IPS-15b (cell line): ENCODE data around the gene OTOP3.
"Not testable (repeated sequence)": the region's sequence is repeated elsewhere in the genome, so short reads cannot be mapped to it uniquely, and the experiment has no call there.

Source experiments
- H3K27me3 ChIP-seq: one replicate; pipeline ENCODE4 v1.6.1; 2013; ENCODE audit warnings: low read length; ENCODE audit not compliant: control insufficient read depth, insufficient read depth
- H3K36me3 ChIP-seq: one replicate; pipeline ENCODE4 v1.6.1; 2013; ENCODE audit warnings: low read length; ENCODE audit not compliant: control insufficient read depth, insufficient read depth
- H3K4me1 ChIP-seq: one replicate; pipeline ENCODE4 v1.6.1; 2013; ENCODE audit warnings: mild to moderate bottlenecking, low read length; ENCODE audit not compliant: control insufficient read depth, insufficient read depth
- H3K4me3 ChIP-seq: one replicate; pipeline ENCODE4 v1.5.1; 2013; ENCODE audit warnings: low read depth, low read length
- H3K9ac ChIP-seq: one replicate; pipeline ENCODE4 v1.6.1; 2013; ENCODE audit warnings: low read depth, mild to moderate bottlenecking, low read length
- H3K9me3 ChIP-seq: one replicate; pipeline ENCODE4 v1.6.1; 2013; ENCODE audit warnings: mild to moderate bottlenecking, low read length; ENCODE audit not compliant: control insufficient read depth, insufficient read depth

Gene OTOP3

DNA sequence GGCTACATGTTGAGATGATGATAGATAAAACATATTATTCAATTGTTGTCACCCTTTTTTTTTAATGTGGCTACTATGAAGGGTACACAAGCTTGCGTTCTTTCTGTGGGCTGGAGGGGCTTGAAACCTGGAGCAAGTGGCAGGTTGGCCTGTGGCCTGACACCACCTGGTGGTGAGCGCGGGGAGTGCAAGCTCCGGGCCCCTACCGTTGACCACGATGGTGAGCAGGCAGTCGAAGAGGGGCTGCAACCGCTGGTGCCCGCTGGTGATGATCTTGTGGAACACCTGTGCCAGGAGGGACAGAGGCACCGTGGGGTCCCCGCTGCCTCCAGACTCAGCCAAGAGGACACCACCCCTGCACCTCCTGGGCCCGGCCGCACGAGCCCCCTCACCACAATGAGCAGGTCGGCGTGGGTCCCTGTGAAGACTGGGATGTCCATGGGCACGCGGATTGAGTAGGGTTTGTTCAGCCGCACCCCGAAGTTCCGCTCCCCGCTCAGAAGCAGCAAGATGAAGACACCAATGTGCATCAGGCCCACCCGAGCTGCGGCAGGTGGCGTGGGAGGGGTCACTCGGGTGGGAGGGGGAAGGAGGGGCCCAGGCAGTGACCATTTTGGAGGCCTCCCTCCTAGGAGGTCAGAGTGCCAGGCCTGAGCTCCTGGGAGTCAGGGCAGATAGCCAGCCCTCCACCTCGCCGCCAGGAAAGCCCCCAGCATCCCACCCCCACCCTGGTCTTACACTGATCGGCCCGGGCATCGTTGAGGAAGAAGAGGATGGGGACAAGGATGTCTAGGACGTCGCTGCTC lies 22.4 kb downstream of the OTOP3 start:
- Histone ChIP-seq H3K9me3 (no peaks in the 10 kb centered on the region), H3K4me3 (no peak overlapping the region), H3K9ac (no peak overlapping the region), H3K36me3 (no peaks in the 10 kb centered on the region), H3K27me3 (peaks cover 7% of the 10 kb centered on the region), H3K4me1 (no peaks in the 10 kb centered on the region)

DNA sequence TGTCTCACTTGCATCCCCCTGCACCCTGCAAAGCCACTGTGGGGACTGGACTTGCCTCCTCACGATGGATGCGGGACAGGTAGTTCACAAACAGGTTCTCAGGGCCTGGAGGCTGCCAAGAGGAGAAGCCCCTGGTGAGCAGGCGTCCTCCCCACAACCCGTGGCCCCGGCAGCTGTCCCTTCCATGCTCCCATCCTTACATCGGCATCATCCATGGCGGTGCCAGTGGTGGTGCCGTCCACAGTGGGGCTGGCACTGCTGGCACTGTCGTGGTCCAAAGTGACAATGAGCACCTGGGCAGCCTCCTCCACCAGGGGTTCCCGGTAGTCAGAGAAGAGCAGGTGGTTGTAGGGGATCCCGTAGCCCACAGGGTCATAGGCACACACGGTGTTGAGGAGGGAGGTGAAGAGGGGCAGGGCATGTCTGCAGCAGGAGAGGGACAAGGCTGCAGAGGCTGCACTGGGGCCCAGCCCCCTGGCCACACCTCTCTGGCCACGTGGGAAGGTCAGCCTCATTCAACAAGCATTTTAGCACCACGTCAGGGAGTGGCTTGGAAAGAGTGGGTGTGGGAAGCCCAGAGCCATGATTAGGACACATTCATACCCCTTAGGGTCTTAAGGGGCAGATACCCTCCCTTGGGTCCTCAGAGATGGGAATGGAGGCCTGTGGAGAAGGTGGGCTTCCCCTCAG lies 24.3 kb downstream of the OTOP3 start:
- Histone ChIP-seq H3K36me3 (no peaks in the 10 kb centered on the region), H3K9me3 (no peaks in the 10 kb centered on the region), H3K9ac (no peak overlapping the region), H3K4me1 (no peaks in the 10 kb centered on the region), H3K4me3 (no peak overlapping the region), H3K27me3 (peaks cover 7% of the 10 kb centered on the region)

DNA sequence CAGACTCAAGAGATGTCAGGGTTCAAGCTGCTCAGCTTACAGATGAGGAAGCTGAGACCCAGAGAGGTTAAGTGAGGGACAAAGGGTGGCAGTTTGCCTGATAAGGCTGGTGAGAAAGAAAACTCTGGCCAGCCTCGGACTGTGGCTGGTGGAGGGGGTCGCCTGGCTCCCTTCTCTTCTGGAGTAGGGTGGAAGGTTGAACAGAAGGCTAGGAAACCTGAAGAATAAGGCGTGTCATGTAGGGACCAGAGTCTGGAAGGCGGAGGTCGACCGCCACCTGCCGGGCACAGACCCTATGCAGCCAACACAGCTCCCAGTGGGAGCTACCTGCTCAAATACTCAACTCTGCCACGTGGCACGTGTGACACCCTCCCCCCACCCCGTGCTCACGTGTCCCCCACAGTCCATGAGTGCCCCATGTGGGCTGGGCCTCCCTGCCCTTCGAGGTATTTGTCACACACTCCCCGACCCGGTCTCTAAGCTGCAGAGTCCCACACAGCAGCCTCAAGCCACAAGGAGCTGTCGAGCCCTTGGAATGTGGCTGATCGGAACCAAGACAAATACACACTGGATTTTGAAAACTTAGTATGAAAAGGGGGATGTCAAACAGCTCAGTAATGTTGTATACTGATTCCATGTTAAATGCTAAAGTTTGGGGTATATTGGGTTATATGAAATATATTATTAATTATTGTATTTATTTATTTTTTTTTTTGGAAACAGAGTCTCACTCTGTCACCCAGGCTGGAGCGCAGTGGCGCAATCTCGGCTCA lies 25.1 kb downstream of the OTOP3 start:
- Histone ChIP-seq H3K4me3 (no peak overlapping the region), H3K4me1 (no peaks in the 10 kb centered on the region), H3K36me3 (no peaks in the 10 kb centered on the region), H3K9me3 (no peaks in the 10 kb centered on the region), H3K27me3 (peaks cover 7% of the 10 kb centered on the region), H3K9ac (no peak overlapping the region)

DNA sequence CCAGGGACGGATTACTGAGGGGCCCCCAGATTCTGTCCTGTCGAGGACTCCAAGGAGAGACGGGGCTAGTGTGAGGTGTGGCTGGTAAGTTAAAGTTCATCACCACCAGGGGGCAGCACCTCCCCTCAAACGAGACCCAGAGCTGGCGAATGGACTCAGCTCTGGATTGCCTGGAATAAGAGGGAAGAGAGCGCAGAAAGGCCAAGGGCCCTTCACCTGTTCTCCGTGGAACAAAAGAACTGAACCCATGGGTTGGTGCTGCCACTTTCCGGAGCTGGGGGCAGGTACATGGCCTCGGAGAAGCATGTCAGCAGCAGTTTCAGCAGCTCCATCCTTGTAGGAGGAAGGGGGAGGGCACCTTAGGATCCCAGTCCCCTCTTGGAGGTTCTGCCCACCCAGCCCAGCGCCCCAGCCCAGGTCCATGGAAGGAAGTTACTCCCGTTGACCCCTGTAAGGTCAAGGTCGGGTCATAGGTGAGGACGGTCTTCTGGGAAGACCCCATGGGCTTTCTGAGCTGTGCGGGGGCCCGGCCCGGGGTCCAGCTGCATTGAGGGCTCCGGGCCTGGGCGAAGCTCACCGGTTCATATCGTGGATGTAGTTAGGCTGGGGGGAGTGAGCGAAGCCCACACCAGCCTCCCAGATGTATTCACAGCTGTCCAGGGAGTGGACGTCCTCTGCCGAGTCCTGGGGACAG lies 26.1 kb downstream of the OTOP3 start:
- Histone ChIP-seq H3K4me3 (no peak overlapping the region), H3K9me3 (no peaks in the 10 kb centered on the region), H3K4me1 (no peaks in the 10 kb centered on the region), H3K9ac (no peak overlapping the region), H3K36me3 (no peaks in the 10 kb centered on the region), H3K27me3 (peaks cover 7% of the 10 kb centered on the region)

DNA sequence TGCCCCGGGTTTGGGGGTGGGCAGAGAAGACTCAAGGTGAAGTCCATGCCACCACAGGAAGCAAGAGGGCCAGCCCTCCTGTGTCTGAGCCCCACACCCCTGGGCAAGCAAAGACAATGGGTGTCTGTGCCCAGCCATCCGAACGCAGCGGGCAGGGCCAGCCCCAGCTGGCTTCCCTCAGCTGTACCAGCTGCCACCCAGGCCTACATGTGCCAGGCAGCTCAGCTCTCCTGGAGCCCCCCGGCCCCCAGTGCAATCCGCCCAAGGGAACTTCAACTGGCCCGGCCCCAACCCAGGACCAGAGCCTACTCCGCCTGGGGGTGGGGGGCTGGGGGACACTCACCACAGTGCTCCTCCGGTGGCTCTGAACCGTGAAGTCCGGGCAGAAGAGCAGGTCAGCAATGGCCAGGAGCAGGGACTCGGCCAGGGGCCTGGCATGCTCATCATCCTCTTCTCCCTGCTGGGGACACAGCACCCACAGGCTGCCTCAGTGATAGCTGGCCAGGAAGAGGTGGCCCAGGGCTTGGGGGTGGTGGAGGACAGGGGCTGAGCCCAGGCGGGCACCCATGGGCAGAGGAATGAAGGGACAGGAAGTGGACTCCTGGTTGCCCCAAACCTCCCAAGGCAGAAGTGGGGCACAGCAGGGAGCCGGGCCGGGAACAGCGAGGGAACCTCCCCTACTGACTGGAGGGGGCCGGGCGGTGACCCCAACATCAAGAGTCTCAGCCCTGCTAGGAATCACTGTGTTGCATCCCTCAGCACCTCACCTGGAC lies 27.1 kb downstream of the OTOP3 start:
- H3K9me3 ChIP-seq = no peaks in the 10 kb centered on the region
- no peak overlapping the region for H3K4me3 ChIP-seq
- H3K9ac ChIP-seq = no peak overlapping the region
- H3K36me3 ChIP-seq = no peaks in the 10 kb centered on the region
- peaks cover 7% of the 10 kb centered on the region for H3K27me3 ChIP-seq
- H3K4me1 ChIP-seq = no peaks in the 10 kb centered on the region

DNA sequence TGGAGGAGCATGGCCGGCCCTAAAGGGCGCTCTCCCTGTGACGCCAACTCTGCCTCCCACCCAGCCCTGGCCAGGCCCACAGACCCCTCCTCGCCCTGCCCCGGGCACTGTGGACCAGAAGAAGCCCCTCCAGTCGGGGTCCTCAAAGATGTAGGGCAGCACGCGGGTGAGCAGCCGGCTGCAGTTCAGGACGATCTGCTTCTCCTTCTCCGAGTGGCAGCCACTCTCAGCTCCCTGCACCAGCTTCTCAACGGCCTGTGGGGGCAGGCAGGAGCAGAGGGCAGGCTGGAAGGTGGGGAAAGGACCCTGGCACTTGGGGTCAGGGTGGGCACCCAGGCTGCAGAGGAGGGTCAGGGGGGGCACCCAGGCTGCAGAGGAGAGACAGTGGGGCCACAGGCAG lies 28.0 kb downstream of the OTOP3 start:
- peaks cover 7% of the 10 kb centered on the region for H3K27me3 ChIP-seq
- no peaks in the 10 kb centered on the region for H3K36me3 ChIP-seq
- H3K9ac ChIP-seq = no peak overlapping the region

DNA sequence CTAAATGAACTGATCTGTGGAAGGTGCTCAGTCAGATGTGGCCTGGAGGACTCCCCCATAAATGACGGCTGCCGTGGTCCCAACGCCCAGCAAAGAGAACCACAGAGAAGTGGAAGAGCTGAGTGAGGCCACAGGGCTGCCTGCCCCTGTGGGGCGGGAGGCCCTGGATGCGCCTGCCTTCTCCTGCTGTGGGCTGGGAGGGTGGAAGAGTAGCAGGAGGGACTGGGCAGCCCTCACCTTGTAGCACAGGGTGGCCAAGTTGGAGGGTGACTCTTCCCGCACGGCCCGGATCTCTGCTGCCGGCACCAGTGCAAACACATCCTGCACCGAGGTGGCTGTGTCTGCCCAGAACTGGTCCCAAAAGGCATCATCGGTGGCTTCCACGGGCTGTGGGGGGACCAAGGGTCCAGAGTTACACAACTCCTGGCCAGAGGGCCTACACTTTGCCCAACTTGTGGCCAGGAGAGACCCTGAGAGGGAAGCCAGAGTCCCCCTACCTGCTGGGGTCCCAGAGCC lies 28.6 kb downstream of the OTOP3 start:
- H3K4me3 ChIP-seq = no peak overlapping the region
- no peaks in the 10 kb centered on the region for H3K36me3 ChIP-seq
- H3K4me1 ChIP-seq = no peaks in the 10 kb centered on the region
- H3K27me3 ChIP-seq = peaks cover 5% of the 10 kb centered on the region
- no peak overlapping the region for H3K9ac ChIP-seq
- H3K9me3 ChIP-seq = no peaks in the 10 kb centered on the region

More for the DNA sequence above, 28.0 kb downstream of the OTOP3 start:
- Histone ChIP-seq H3K9me3 (no peaks in the 10 kb centered on the region), H3K4me3 (no peak overlapping the region), H3K4me1 (no peaks in the 10 kb centered on the region)

DNA sequence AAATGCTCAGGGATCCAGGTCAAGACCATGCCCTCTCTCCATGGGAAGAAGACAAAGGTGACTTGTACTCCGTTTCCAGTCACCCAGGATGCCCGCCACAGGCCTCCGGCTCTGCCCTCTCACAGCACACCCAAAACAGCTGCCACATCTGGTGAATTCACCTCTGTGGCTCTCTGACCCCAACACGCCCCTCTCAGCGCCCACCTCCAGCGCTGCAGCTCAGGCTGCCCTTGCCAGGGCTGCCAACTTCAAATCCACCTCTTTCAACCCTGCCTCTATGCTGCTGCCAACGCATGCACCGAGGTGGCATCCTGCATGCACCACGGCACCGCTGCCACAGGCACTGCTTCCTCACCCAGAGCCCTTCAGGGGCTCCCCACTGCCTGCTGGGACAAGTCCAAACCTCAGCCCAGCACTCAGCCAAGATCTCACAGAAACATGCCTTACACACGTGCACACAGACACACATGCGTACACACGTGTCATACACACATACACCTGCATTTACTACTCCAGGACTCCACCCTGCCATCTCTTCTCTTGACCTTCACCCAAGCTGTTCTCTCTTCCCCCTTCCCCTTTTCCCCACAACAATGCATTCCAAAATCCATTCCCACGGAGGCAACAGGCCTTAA lies 29.4 kb downstream of the OTOP3 start:
- Histone ChIP-seq H3K4me1 (no peaks in the 10 kb centered on the region), H3K9me3 (no peaks in the 10 kb centered on the region), H3K36me3 (no peaks in the 10 kb centered on the region), H3K4me3 (no peak overlapping the region), H3K27me3 (peaks cover under 1% of the 10 kb centered on the region), H3K9ac (no peak overlapping the region)

DNA sequence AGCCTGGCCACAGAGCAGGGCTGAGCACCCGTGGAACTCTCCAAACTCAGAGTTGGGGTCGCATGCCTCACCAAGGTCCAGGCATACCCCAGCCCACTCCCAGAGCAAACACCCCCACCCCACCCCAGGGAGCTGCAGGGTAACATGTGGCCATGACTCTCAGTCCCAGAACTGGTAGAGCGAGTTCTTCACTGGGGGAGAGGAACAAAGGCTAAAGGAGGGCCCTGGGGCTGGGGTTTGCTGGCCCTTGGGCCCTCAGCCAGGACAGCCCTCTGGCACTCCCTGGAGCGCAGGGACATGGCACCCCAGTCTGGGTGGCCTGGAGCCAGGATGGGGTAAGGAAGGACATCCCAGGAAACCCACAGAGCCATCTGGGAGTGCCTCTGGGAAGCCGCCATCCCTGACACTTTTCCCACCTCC lies 32.7 kb downstream of the OTOP3 start:
- peaks cover 26% of the 10 kb centered on the region for H3K27me3 ChIP-seq
- H3K9ac ChIP-seq = no peak overlapping the region
- H3K36me3 ChIP-seq = no peaks in the 10 kb centered on the region
- peaks cover 2% of the 10 kb centered on the region for H3K4me1 ChIP-seq
- no peaks in the 10 kb centered on the region for H3K9me3 ChIP-seq
- no peak overlapping the region for H3K4me3 ChIP-seq

DNA sequence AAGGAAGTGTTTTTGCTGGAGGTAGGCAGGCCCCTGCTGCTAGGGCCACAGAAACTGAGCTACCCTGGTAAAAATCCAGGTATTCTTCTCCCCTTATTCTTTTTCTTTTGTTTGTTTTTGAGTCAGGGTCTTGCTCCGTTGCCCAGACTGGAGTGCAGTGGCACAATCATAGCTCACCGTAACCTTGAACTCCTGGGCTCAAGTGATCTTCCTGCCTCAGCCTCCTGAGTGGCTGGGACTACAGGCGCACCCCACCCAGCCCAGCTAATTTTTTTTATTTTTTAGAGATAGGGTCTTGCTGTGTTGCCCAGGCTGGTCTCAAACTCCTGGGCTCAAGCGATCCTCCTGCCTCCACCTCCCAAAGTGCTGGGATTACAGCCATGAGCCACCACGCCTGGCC lies 33.8 kb downstream of the OTOP3 start:
- H3K4me1 ChIP-seq, H3K9me3 ChIP-seq, H3K4me3 ChIP-seq, H3K36me3 ChIP-seq, H3K9ac ChIP-seq: not testable (repeated sequence)
- H3K27me3 ChIP-seq = peaks cover 37% of the 10 kb centered on the region
